Measurements from ENCODE around the gene HAUS6.
"Not testable (repeated sequence)": the region's sequence is repeated elsewhere in the genome, so short reads cannot be mapped to it uniquely, and the experiment has no call there.

DNA sequence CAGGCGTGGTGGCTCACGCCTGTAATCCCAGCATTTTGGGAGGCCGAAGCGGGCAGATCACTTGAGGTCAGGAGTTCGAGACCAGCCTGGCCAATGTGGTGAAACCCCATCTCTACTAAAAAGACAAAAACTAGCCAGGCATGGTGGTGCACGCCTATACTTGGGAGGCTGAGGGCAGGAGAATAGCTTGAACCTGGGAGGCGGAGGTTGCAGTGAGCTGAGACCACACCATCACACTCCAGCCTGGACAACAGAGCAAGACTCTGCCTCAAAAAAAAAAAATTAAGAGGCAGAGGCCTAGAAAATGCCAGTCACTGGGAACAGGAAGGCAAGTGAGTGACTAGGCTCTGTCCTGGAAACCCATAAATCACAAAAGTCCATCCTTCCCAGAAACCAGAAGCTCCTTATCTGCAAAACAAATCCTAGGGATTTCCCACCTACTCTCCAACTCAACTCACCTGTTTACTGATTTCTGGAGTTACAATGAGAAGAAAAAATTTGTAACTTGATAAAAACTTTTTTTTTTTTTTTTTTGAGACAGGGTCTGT is 10.4 kb upstream of the HAUS6 start:
- TF ChIP-seq POLR2A, CTCF (IDR thresholded peaks at IDR 0.05): not testable (repeated sequence)

Measured in testis (tissue), 2 donors.